Immature natural killer cell (primary cell): ENCODE data around the gene BIRC3. TPM values are rescaled to one million over a fixed set of nuclear protein-coding genes. Genes with fewer than 3 reads are reported as not detected.
"Not testable (repeated sequence)": the region's sequence is repeated elsewhere in the genome, so short reads cannot be mapped to it uniquely, and the experiment has no call there.

Experiments used
- DNase-seq, 3 donors: peaks; one replicate each; pipeline ENCODE4 v3.0.0; 2022; ENCODE audit warnings: mixed read lengths in 1 of 3
- H3K27ac Mint-ChIP-seq, 6 donors: one replicate each; pipeline ENCODE4 v1.8.0; 2020; ENCODE audit warnings: mixed read lengths in 6 of 6, mild to moderate bottlenecking in 5 of 6, inconsistent platforms in 4 of 6, moderate library complexity in 3 of 6
- H3K27me3 Mint-ChIP-seq, 3 donors: one replicate each; pipeline ENCODE4 v1.8.0; 2020 to 2021; ENCODE audit warnings: low read depth in 3 of 3, mild to moderate bottlenecking in 3 of 3, mixed read lengths in 3 of 3, moderate library complexity in 3 of 3, inconsistent platforms in 1 of 3
- H3K36me3 Mint-ChIP-seq, 3 donors: one replicate each; pipeline ENCODE4 v1.8.0; 2020; ENCODE audit warnings: mixed read lengths in 3 of 3, inconsistent platforms in 2 of 3, mild to moderate bottlenecking in 2 of 3
- H3K4me1 Mint-ChIP-seq, 2 donors: one replicate each; pipeline ENCODE4 v1.8.0; 2020; ENCODE audit warnings: inconsistent platforms in 2 of 2, mild to moderate bottlenecking in 2 of 2, mixed read lengths in 2 of 2, moderate library complexity in 1 of 2
- H3K4me3 Mint-ChIP-seq, 5 donors: one replicate each; pipeline ENCODE4 v1.8.0; 2020; ENCODE audit warnings: mild to moderate bottlenecking in 5 of 5, mixed read lengths in 5 of 5, inconsistent platforms in 3 of 5, moderate library complexity in 3 of 5
- H3K9me3 Mint-ChIP-seq, 6 donors: one replicate each; pipeline ENCODE4 v1.8.0; 2020; ENCODE audit warnings: mild to moderate bottlenecking in 6 of 6, mixed read lengths in 6 of 6, inconsistent platforms in 4 of 6, moderate library complexity in 3 of 6
- polyA plus RNA-seq, 3 donors: library from polyadenylated mRNA; unstranded; fragments of 300-500 nt; fragmentation: Illumina TruSeq; gene quantifications; one replicate each; pipeline ENCODE4 v1.2.3, GENCODE V29; 2021

BIRC3 gene
- polyA plus RNA-seq, 3 donors from 2014 or later = 5.0 to 7.1 (median 5.5) TPM

- Mint-ChIP-seq H3K27ac (no peak overlapping the region), H3K36me3 (no peaks in the 10 kb centered on the region), H3K9me3 (no peaks in the 10 kb centered on the region), H3K4me1 (peaks cover 5 to 6% of the 10 kb centered on the region in 2 donors), H3K27me3 (peaks cover 0 to 2% (median 0%) of the 10 kb centered on the region in 3 donors), H3K4me3 (no peak overlapping the region)
- no peak for DNase-seq
These were observed 31.0 kb upstream of the BIRC3 start for GRCh38 chr11:102286292-102286691.

GRCh38 chr11:102287964-102288724, 29.1 kb upstream of the BIRC3 start:
- peak; percentile 59 to 64 (median 62) for DNase-seq
- Mint-ChIP-seq H3K36me3 (no peaks in the 10 kb centered on the region), H3K27ac (peak overlapping the region in 3 of 6 donors; percentile 1 to 28 (median 1)), H3K4me3 (peak overlapping the region in 1 of 5 donors; percentile 14), H3K27me3 (peaks cover 0 to 2% (median 2%) of the 10 kb centered on the region in 3 donors), H3K4me1 (peaks cover 5 to 6% of the 10 kb centered on the region in 2 donors), H3K9me3 (no peaks in the 10 kb centered on the region)

GRCh38 chr11:102288725-102289083, 28.6 kb upstream of the BIRC3 start:
- no peaks in the 10 kb centered on the region for H3K9me3 Mint-ChIP-seq
- H3K4me1 Mint-ChIP-seq = peaks cover 6 to 7% of the 10 kb centered on the region in 2 donors
- H3K4me3 Mint-ChIP-seq = no peak overlapping the region
- no peak for DNase-seq
- H3K36me3 Mint-ChIP-seq = no peaks in the 10 kb centered on the region
- peaks cover 0 to 2% (median 2%) of the 10 kb centered on the region in 3 donors for H3K27me3 Mint-ChIP-seq
- no peak overlapping the region for H3K27ac Mint-ChIP-seq

DNA sequence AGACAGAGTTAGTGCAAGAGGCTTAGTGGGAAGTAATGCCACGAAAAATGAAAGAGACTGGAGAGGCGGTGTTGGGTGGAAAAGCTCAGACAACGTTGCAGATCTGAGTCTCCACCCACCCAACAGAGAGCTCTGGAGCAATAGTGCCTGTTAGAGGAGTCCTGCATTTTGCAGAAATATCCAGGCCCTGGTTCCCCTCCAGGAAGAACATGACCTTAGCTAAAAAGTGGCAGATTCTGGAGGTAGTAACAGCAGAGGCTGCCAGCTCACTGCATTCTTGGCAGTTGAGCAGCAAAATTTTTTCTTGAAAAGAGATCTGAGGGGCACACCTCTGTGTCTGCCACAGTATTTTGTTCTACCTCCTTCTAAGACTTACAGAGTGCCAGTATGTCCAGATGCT, 27.7 kb upstream of the BIRC3 start:
- H3K9me3 Mint-ChIP-seq = no peaks in the 10 kb centered on the region
- peaks cover 10 to 13% of the 10 kb centered on the region in 2 donors for H3K4me1 Mint-ChIP-seq
- H3K4me3 Mint-ChIP-seq = no peak overlapping the region
- H3K27ac Mint-ChIP-seq = peak overlapping the region in 1 of 6 donors; percentile 31
- DNase-seq = no peak
- H3K27me3 Mint-ChIP-seq = peaks cover 2 to 3% (median 2%) of the 10 kb centered on the region in 3 donors
- H3K36me3 Mint-ChIP-seq = no peaks in the 10 kb centered on the region

DNA sequence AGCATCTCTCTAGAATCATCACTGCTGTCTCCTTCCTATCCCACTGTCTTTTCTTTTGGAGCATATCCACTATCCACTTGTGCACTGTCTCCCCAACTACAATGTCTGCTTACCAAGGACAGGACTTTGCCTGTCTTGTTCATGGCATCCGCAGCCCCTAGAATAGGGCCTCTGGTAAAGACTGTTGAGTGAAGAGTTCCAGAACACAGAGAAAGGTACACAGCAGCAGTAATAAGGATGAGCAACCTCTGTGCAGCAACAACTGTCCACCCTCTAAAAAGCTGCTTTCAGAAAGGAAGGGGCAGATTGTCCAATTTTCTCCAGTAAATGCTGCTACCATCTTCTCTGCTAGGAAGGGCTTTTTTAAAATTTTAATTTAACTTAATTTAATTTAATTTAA, 25.5 kb upstream of the BIRC3 start:
- H3K36me3 Mint-ChIP-seq = no peaks in the 10 kb centered on the region
- peaks cover 2 to 4% (median 3%) of the 10 kb centered on the region in 3 donors for H3K27me3 Mint-ChIP-seq
- no peak overlapping the region for H3K27ac Mint-ChIP-seq
- H3K4me1 Mint-ChIP-seq = peaks cover 10 to 13% of the 10 kb centered on the region in 2 donors
- H3K4me3 Mint-ChIP-seq = no peak overlapping the region
- DNase-seq = no peak
- H3K9me3 Mint-ChIP-seq = no peaks in the 10 kb centered on the region

GRCh38 chr11:102292933-102293332, 24.4 kb upstream of the BIRC3 start:
- Mint-ChIP-seq H3K4me1 (peaks cover 8 to 10% of the 10 kb centered on the region in 2 donors), H3K27me3 (peaks cover 2 to 4% (median 3%) of the 10 kb centered on the region in 3 donors), H3K9me3 (no peaks in the 10 kb centered on the region), H3K36me3 (no peaks in the 10 kb centered on the region), H3K4me3 (peak overlapping the region in 3 of 5 donors; percentile 19 to 100 (median 49)), H3K27ac (peak overlapping the region in 4 of 6 donors; percentile 31 to 71 (median 52))
- no peak for DNase-seq

- H3K27me3 Mint-ChIP-seq = peaks cover 2 to 5% (median 3%) of the 10 kb centered on the region in 3 donors
- H3K4me3 Mint-ChIP-seq = peak overlapping the region; percentile 85 to 100 (median 88)
- H3K9me3 Mint-ChIP-seq = no peaks in the 10 kb centered on the region
- peaks cover 5 to 7% of the 10 kb centered on the region in 2 donors for H3K4me1 Mint-ChIP-seq
- H3K36me3 Mint-ChIP-seq = no peaks in the 10 kb centered on the region
- H3K27ac Mint-ChIP-seq = peak overlapping the region; percentile 79 to 98 (median 89)
- peak; percentile 42 to 56 (median 55) for DNase-seq
These were observed 23.2 kb upstream of the BIRC3 start for GRCh38 chr11:102293873-102294601.

DNA sequence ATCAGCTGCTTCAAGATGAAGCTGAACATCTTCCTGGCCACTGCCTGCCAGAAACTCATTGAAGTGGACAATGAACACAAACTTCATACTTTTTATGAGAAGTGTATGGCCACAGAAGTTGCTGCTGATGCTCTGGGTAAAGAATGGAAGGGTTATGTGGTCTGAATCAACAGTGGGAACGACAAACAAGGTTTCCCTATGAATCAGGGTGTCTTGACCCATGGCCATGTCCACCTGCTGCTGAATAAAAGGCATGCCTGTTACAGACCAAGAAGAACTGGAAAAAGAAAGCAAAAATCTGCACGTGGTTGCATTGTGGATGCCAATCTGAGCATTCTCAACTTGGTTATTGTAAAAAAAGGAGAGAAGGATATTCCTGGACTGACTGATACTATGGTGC, 22.2 kb upstream of the BIRC3 start:
- Mint-ChIP-seq H3K27ac (peak overlapping the region in 1 of 6 donors; percentile 42), H3K27me3 (peaks cover 2 to 6% (median 3%) of the 10 kb centered on the region in 3 donors), H3K4me3 (no peak overlapping the region), H3K36me3 (no peaks in the 10 kb centered on the region), H3K4me1 (peaks cover 5 to 7% of the 10 kb centered on the region in 2 donors), H3K9me3 (no peaks in the 10 kb centered on the region)
- no peak for DNase-seq

DNA sequence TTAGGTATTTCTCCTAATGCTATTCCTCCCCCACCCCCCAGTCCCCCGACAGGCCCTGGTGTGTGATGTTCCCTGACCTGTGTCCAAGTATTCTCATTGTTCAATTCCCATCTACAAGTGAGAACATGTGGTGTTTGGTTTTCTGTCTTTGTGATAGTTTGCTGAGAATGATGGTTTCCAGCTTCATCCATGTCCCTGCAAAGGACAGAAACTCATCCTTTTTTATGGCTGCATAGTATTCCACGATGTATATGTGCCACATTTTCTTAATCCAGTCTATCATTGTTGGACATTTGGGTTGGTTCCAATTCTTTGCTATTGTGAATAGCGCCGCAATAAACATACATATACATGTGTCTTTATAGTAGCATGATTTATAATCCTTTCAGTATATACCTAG, 20.5 kb upstream of the BIRC3 start:
- not testable (repeated sequence) for H3K9me3 Mint-ChIP-seq, H3K36me3 Mint-ChIP-seq, DNase-seq, H3K27me3 Mint-ChIP-seq, H3K4me3 Mint-ChIP-seq, H3K27ac Mint-ChIP-seq, H3K4me1 Mint-ChIP-seq

GRCh38 chr11:102300837-102301236, 16.4 kb upstream of the BIRC3 start:
- peaks cover 0 to 11% (median 5%) of the 10 kb centered on the region in 6 donors for H3K9me3 Mint-ChIP-seq
- not testable (repeated sequence) for H3K4me3 Mint-ChIP-seq, H3K27me3 Mint-ChIP-seq, H3K27ac Mint-ChIP-seq, DNase-seq
- peaks cover 6 to 19% of the 10 kb centered on the region in 2 donors for H3K4me1 Mint-ChIP-seq
- H3K36me3 Mint-ChIP-seq = peaks cover 0 to 11% (median 8%) of the 10 kb centered on the region in 3 donors

DNA sequence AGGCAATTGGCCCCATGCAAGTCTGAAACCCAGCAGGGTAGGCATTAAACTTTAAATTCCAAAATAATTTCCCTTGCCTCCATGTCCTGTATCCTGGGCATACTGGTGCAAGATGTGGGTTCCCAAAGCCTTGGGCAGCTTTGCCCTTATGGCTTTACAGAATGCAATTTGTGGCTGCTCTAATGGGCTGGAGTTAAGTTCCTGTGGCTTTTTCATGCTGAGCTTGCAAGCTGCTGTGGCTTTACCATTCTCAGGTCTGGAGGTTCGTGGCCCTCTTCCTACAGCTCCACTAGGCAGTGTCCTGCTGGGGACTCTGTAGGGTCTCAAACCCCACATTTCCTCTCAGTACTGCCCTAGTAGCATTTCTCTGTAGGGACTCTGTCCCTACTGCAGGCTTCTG, 15.0 kb upstream of the BIRC3 start:
- Mint-ChIP-seq H3K36me3 (peaks cover 0 to 11% (median 8%) of the 10 kb centered on the region in 3 donors), H3K27me3 (peaks cover 0 to 6% (median 5%) of the 10 kb centered on the region in 3 donors), H3K4me3 (no peak overlapping the region), H3K27ac (no peak overlapping the region), H3K9me3 (peaks cover 0 to 11% (median 5%) of the 10 kb centered on the region in 6 donors), H3K4me1 (peaks cover 20 to 33% of the 10 kb centered on the region in 2 donors)
- no peak for DNase-seq

DNA sequence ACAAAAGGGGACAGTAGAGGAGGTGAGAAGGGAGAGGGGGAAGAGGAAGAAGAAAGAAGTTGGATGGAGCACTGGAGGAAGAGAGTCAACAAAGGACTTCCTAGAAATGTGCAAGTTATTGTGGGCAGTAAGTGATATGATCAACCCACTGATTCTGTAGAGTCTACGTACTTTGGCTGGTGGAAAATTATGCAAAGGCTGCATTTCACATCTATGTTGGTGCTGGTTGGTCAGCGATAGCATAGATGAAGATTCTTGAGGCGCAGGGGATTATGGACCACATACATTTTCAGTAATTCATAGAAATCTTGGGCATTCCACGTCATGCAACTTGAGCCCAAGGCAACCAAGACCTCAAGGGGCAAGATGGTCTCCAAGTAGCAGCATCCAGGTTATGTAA, 12.6 kb upstream of the BIRC3 start:
- DNase-seq = no peak
- peak overlapping the region in 1 of 6 donors; percentile 49 for H3K27ac Mint-ChIP-seq
- no peak overlapping the region for H3K4me3 Mint-ChIP-seq
- H3K36me3 Mint-ChIP-seq = peaks cover 0 to 11% (median 8%) of the 10 kb centered on the region in 3 donors
- peaks cover 0 to 5% (median 5%) of the 10 kb centered on the region in 3 donors for H3K27me3 Mint-ChIP-seq
- H3K4me1 Mint-ChIP-seq = peaks cover 22 to 36% of the 10 kb centered on the region in 2 donors
- H3K9me3 Mint-ChIP-seq = peaks cover 0 to 11% (median 5%) of the 10 kb centered on the region in 6 donors

DNA sequence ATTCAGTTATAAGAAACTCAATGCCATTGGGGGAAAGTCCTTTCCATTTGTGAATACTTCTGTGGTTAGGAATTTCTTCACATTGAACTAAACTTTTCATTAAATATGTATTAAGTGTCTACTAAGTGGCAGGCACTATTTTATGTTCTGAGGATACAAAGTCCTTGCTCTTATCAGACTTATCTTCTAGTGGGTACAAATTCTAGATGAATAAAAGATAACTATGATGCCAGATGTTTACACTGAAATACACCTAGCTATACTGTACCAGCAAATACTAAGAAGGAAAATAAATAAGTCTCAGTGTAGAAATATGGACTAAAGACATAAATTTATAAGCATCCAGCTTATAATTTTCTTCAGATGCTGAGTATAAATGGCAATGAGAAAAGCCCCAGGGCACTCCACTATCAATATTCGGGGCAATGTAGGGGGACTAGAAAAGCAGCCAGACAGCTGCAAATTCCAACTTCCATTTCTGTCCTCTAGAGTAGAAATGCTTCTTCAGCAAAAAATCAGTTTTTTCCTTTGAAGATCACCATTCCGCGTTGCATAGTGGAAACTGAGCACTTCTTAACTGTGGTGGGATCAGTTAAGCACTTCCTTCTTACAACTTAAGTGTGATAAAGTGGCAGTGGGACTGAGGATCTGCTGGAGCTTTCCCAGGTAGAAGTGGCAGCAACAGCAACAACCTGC, 11.8 kb upstream of the BIRC3 start:
- Mint-ChIP-seq H3K9me3 (peaks cover 0 to 11% (median 5%) of the 10 kb centered on the region in 6 donors), H3K27me3 (peaks cover 0 to 5% (median 5%) of the 10 kb centered on the region in 3 donors), H3K4me3 (peak overlapping the region in 1 of 5 donors; percentile 14), H3K4me1 (peaks cover 22 to 36% of the 10 kb centered on the region in 2 donors), H3K27ac (peak overlapping the region in 1 of 6 donors; percentile 21), H3K36me3 (peaks cover 0 to 11% (median 8%) of the 10 kb centered on the region in 3 donors)
- no peak for DNase-seq
